ENCODE data around the gene TRABD2B.
A peak's percentile ranks its signal among the peaks of the same experiment; 100 is the strongest.

Gene TRABD2B

GRCh38 chr1:48019714-48020315, 22.6 kb upstream of the TRABD2B start:
- DNase-seq: no peak

GRCh38 chr1:48018799-48019198, 21.6 kb upstream of the TRABD2B start:
- no peak for DNase-seq

- DNase-seq: peak; percentile 21
Observed at GRCh38 chr1:48017716-48018115, 20.5 kb upstream of the TRABD2B start.

- no peak for DNase-seq
Observed at GRCh38 chr1:48016515-48016914, 19.3 kb upstream of the TRABD2B start.

- no peak for DNase-seq
Observed at GRCh38 chr1:48013270-48013669, 16.1 kb upstream of the TRABD2B start.

GRCh38 chr1:48007047-48007446, 9.9 kb upstream of the TRABD2B start:
- peak; percentile 20 for DNase-seq

GRCh38 chr1:48006264-48006663, 9.1 kb upstream of the TRABD2B start:
- no peak for DNase-seq

GRCh38 chr1:48005253-48006117, 8.3 kb upstream of the TRABD2B start:
- no peak for DNase-seq

- DNase-seq: no peak
Observed at GRCh38 chr1:48003741-48004531, 6.8 kb upstream of the TRABD2B start.

- DNase-seq: no peak
Observed at GRCh38 chr1:48002142-48002541, 5.0 kb upstream of the TRABD2B start.

GRCh38 chr1:48001696-48002095, 4.5 kb upstream of the TRABD2B start:
- DNase-seq: no peak

GRCh38 chr1:48000883-48001282, 3.7 kb upstream of the TRABD2B start:
- no peak for DNase-seq

- DNase-seq: no peak
Observed at GRCh38 chr1:47999097-47999496, 1.9 kb upstream of the TRABD2B start.

- no peak for DNase-seq
Observed at GRCh38 chr1:47998396-47998990, 1.3 kb upstream of the TRABD2B start.

- DNase-seq: peak; percentile 16
Observed at GRCh38 chr1:47996406-47997226, 569 bp downstream of the TRABD2B start.

GRCh38 chr1:47996060-47996405, 1.2 kb downstream of the TRABD2B start:
- no peak for DNase-seq

- peak; percentile 60 for DNase-seq
Observed at GRCh38 chr1:47995306-47996050, 1.7 kb downstream of the TRABD2B start.

- DNase-seq: no peak
Observed at GRCh38 chr1:47993881-47994625, 3.1 kb downstream of the TRABD2B start.

- DNase-seq: no peak
Observed at GRCh38 chr1:47993416-47993740, 3.8 kb downstream of the TRABD2B start.

GRCh38 chr1:47992720-47993415, 4.3 kb downstream of the TRABD2B start:
- peak; percentile 50 for DNase-seq
